Mucosa of rectum (tissue), 2 donors: ENCODE measurements around the gene BID.

Source experiments
- H3K27ac ChIP-seq, 2 donors: one replicate each; pipeline ENCODE4 v1.7.0; 2013; ENCODE audit warnings: inconsistent platforms in 2 of 2, low read depth in 2 of 2, low read length in 2 of 2
- H3K27me3 ChIP-seq, 2 donors: one replicate each; pipeline ENCODE4 v1.7.0; 2013; ENCODE audit warnings: low read length in 2 of 2; ENCODE audit not compliant: control insufficient read depth in 2 of 2, insufficient read depth in 2 of 2
- H3K36me3 ChIP-seq, 2 donors: one replicate each; pipeline ENCODE4 v1.7.0; 2013; ENCODE audit warnings: low read length in 2 of 2; ENCODE audit not compliant: control insufficient read depth in 2 of 2, insufficient read depth in 2 of 2
- H3K4me1 ChIP-seq, 2 donors: one replicate each; pipeline ENCODE4 v1.7.0; 2013; ENCODE audit warnings: low read length in 2 of 2, mild to moderate bottlenecking in 1 of 2; ENCODE audit not compliant: control insufficient read depth in 2 of 2, insufficient read depth in 2 of 2
- H3K4me3 ChIP-seq, 2 donors: one replicate each; pipeline ENCODE4 v1.7.0; 2013; ENCODE audit warnings: low read length in 2 of 2
- H3K9ac ChIP-seq, 2 donors: one replicate each; pipeline ENCODE4 v1.7.0; 2013; ENCODE audit warnings: low read length in 2 of 2, low read depth in 1 of 2, mild to moderate bottlenecking in 1 of 2
- H3K9me3 ChIP-seq, 2 donors: one replicate each; pipeline ENCODE4 v1.7.0; 2013; ENCODE audit warnings: low read length in 2 of 2; ENCODE audit not compliant: control insufficient read depth in 2 of 2
- donor health status: healthy.
- donor health status: Normal muscosa, but diverticular disease.

BID gene

GRCh38 chr22:17792299-17792698, 18.0 kb upstream of the BID start:
- Histone ChIP-seq H3K27me3 (no peaks in the 10 kb centered on the region), H3K9me3 (no peaks in the 10 kb centered on the region), H3K9ac (no peak overlapping the region), H3K4me1 (no peaks in the 10 kb centered on the region), H3K27ac (no peak overlapping the region), H3K36me3 (peaks cover 36 to 41% of the 10 kb centered on the region in 2 donors), H3K4me3 (no peak overlapping the region)

- H3K36me3 ChIP-seq, result peaks cover 36 to 38% of the 10 kb centered on the region in 2 donors
- no peaks in the 10 kb centered on the region for H3K27me3 ChIP-seq
- H3K27ac ChIP-seq, result no peak overlapping the region
- no peaks in the 10 kb centered on the region for H3K9me3 ChIP-seq
- no peak overlapping the region for H3K4me3 ChIP-seq
- H3K4me1 ChIP-seq, result peaks cover 5 to 11% of the 10 kb centered on the region in 2 donors
- no peak overlapping the region for H3K9ac ChIP-seq
Measured at GRCh38 chr22:17791196-17791595, 16.9 kb upstream of the BID start.

GRCh38 chr22:17789379-17790200, 15.3 kb upstream of the BID start:
- Histone ChIP-seq H3K27ac (no peak overlapping the region), H3K9me3 (no peaks in the 10 kb centered on the region), H3K4me1 (peaks cover 5 to 11% of the 10 kb centered on the region in 2 donors), H3K4me3 (no peak overlapping the region), H3K27me3 (no peaks in the 10 kb centered on the region), H3K9ac (no peak overlapping the region), H3K36me3 (peaks cover 26 to 29% of the 10 kb centered on the region in 2 donors)

GRCh38 chr22:17788528-17789378, 14.5 kb upstream of the BID start:
- no peaks in the 10 kb centered on the region for H3K27me3 ChIP-seq
- H3K9ac ChIP-seq, result no peak overlapping the region
- peaks cover 5 to 11% of the 10 kb centered on the region in 2 donors for H3K4me1 ChIP-seq
- H3K27ac ChIP-seq, result no peak overlapping the region
- no peak overlapping the region for H3K4me3 ChIP-seq
- no peaks in the 10 kb centered on the region for H3K9me3 ChIP-seq
- H3K36me3 ChIP-seq, result peaks cover 22 to 25% of the 10 kb centered on the region in 2 donors

- no peak overlapping the region for H3K27ac ChIP-seq
- peaks cover 5 to 15% of the 10 kb centered on the region in 2 donors for H3K4me1 ChIP-seq
- peaks cover 22 to 25% of the 10 kb centered on the region in 2 donors for H3K36me3 ChIP-seq
- H3K9me3 ChIP-seq, result no peaks in the 10 kb centered on the region
- H3K4me3 ChIP-seq, result no peak overlapping the region
- H3K27me3 ChIP-seq, result no peaks in the 10 kb centered on the region
- no peak overlapping the region for H3K9ac ChIP-seq
Measured at GRCh38 chr22:17787716-17788330, 13.6 kb upstream of the BID start.

- Histone ChIP-seq H3K9ac (peak overlapping the region in 1 of 2 donors; percentile 44), H3K9me3 (no peaks in the 10 kb centered on the region), H3K4me3 (no peak overlapping the region), H3K27me3 (no peaks in the 10 kb centered on the region), H3K4me1 (peaks cover 7 to 21% of the 10 kb centered on the region in 2 donors), H3K36me3 (peaks cover 22% of the 10 kb centered on the region in 2 donors), H3K27ac (peak overlapping the region; percentile 3 to 74)
Measured at GRCh38 chr22:17787241-17787640, 13.0 kb upstream of the BID start.

- H3K4me3 ChIP-seq, result no peak overlapping the region
- H3K9ac ChIP-seq, result peak overlapping the region in 1 of 2 donors; percentile 44
- no peaks in the 10 kb centered on the region for H3K27me3 ChIP-seq
- peaks cover 13 to 28% of the 10 kb centered on the region in 2 donors for H3K4me1 ChIP-seq
- H3K36me3 ChIP-seq, result peaks cover 22% of the 10 kb centered on the region in 2 donors
- peak overlapping the region; percentile 3 to 74 for H3K27ac ChIP-seq
- H3K9me3 ChIP-seq, result no peaks in the 10 kb centered on the region
Measured at GRCh38 chr22:17786435-17787161, 12.3 kb upstream of the BID start.

- H3K27me3 ChIP-seq, result no peaks in the 10 kb centered on the region
- H3K9me3 ChIP-seq, result no peaks in the 10 kb centered on the region
- H3K9ac ChIP-seq, result peak overlapping the region in 1 of 2 donors; percentile 11
- H3K27ac ChIP-seq, result no peak overlapping the region
- peaks cover 15% of the 10 kb centered on the region in 2 donors for H3K36me3 ChIP-seq
- peaks cover 16 to 31% of the 10 kb centered on the region in 2 donors for H3K4me1 ChIP-seq
- peak overlapping the region in 1 of 2 donors; percentile 2 for H3K4me3 ChIP-seq
Measured at GRCh38 chr22:17785185-17786184, 11.2 kb upstream of the BID start.

- Histone ChIP-seq H3K4me1 (peaks cover 16 to 31% of the 10 kb centered on the region in 2 donors), H3K4me3 (no peak overlapping the region), H3K27me3 (no peaks in the 10 kb centered on the region), H3K36me3 (peaks cover 8 to 9% of the 10 kb centered on the region in 2 donors), H3K9ac (no peak overlapping the region), H3K9me3 (no peaks in the 10 kb centered on the region), H3K27ac (no peak overlapping the region)
Measured at GRCh38 chr22:17784776-17785175, 10.5 kb upstream of the BID start.
